Heart left ventricle (tissue), 16 donors: ENCODE measurements around the gene MS4A10. TPM values are rescaled to one million over a fixed set of nuclear protein-coding genes. Genes with fewer than 3 reads are reported as not detected.

Source experiments
- ATAC-seq, 4 donors: fragments of 200-7000 bp; cut with Tn5 transposase; one replicate each; pipeline ENCODE4 v1.9.1; 2020 to 2022; ENCODE audit warnings: moderate library complexity in 4 of 4, mild to moderate bottlenecking in 3 of 4, moderate number of reproducible peaks in 1 of 4
- DNase-seq, 5 donors: peaks; one replicate each; pipeline ENCODE4 v3.0.0-alpha.2; 2020
- H3K27ac ChIP-seq, 12 donors: fragments of 200-600 bp; sonication (generic) in 4 of 12; one replicate each; pipeline versions ENCODE4 v1.5.0 to v1.8.0; 2016 to 2022; ENCODE audit warnings: mild to moderate bottlenecking in 2 of 12
- H3K27me3 ChIP-seq, 9 donors: fragments of 200-600 bp; sonication (generic) in 2 of 9; one replicate each; pipeline versions ENCODE4 v1.5.1 to v1.8.0; 2016 to 2022; ENCODE audit warnings: mild to moderate bottlenecking in 3 of 9
- H3K36me3 ChIP-seq, 9 donors: fragments of 200-600 bp; sonication (generic) in 2 of 9; one replicate each; pipeline versions ENCODE4 v1.5.0 to v1.8.0; 2018 to 2022; ENCODE audit warnings: mild to moderate bottlenecking in 2 of 9
- H3K4me1 ChIP-seq, 12 donors: fragments of 200-600 bp; sonication (generic) in 4 of 12; one replicate each; pipeline versions ENCODE4 v1.5.0 to v1.8.0; 2016 to 2022; ENCODE audit warnings: mild to moderate bottlenecking in 3 of 12
- H3K4me3 ChIP-seq, 12 donors: fragments of 200-600 bp; sonication (generic) in 4 of 12; one replicate each; pipeline versions ENCODE4 v1.5.0 to v1.8.0; 2017 to 2022; ENCODE audit warnings: mild to moderate bottlenecking in 9 of 12, moderate library complexity in 4 of 12
- H3K9me3 ChIP-seq, 12 donors: fragments of 200-600 bp; sonication (generic) in 4 of 12; one replicate each; pipeline versions ENCODE4 v1.5.0 to v1.8.0; 2016 to 2022; ENCODE audit warnings: mild to moderate bottlenecking in 1 of 12
- POLR2A ChIP-seq, 2 donors: fragments of 450-650 bp; IDR thresholded peaks; one replicate each; pipeline ENCODE4 v1.6.1; 2017; ENCODE audit warnings: antibody characterized with exemption in 2 of 2, mild to moderate bottlenecking in 2 of 2, moderate library complexity in 2 of 2
- WGBS, 4 donors: extraction: QIAGEN DNeasy Blood & Tissue Kit in 2 of 4; methylation state at CpG; one replicate each; pipeline versions ENCODE4 v1.1.5 to v1.1.7; 2013 to 2018; 5-methylcytosine and 5-hydroxymethylcytosine counted together
- intact Hi-C, 10 donors: fragments of 100-400 bp; cut with DNase I; formaldehyde crosslinking; loops; one replicate each; pipeline versions ENCODE4 v1.11.1 to v1.14.2; 2022
- polyA plus RNA-seq, 2 donors: library from polyadenylated mRNA; stranded (reverse); fragments of 200-250 nt; gene quantifications; one replicate each; pipeline ENCODE4 v1.2.3, GENCODE V29; 2013
- total RNA-seq, 9 donors: library from RNA; depleted of rRNA in 2 of 9; stranded (reverse); fragments of >200 nt in 2 of 9; fragmentation: NEBNext Ultra II Directional in 3 of 9; extraction: Animal tissue kit (Norgen Biotek cat#: 25700) in 3 of 9; gene quantifications; one replicate each; pipeline versions ENCODE4 v1.1.0 to v1.2.4, GENCODE V29; 2016 to 2023
- TF ChIP-seq, protein P1 (sequence below), 12 donors: fragments of 200-600 bp; sonication (generic) in 4 of 12; IDR thresholded peaks; one replicate each; pipeline versions ENCODE4 v1.5.0 to v1.8.0; 2018 to 2022; ENCODE audit warnings: antibody characterized with exemption in 12 of 12, mild to moderate bottlenecking in 5 of 12
- donor health status: ischemic (EF 13 %, LVEDD 7.1; RV severe dilation, severe dysfunction).
- donor health status: healthy with polysubstance abuse.
- donor health status: DM: no; HTN: yes; CAD: no.
- donor health status: DM: no; HTN: no; CAD: no.
- donor health status: ischemic (EF 25% LVEDD 6.9; RV normal size, moderate dysfunction).
- donor health status: ischemic (EF 25% LVEDD 5.7; RV mildly dilated, moderate dysfunction).
- donor health status: healthy.
- donor health status: DM: yes; HTN: yes; CAD: no.
- donor health status: ischemic (EF 35%, LVEDD 5.7; RV mildly dilated, moderate dysfunction).
- donor health status: nonischemic (EF 11% LVEDD 7.7; RV severe dilation, severe dysfunction).
- donor health status: DM: yes; HTN: yes; CAD: no.
- donor health status: PGD.
- donor health status: ischemic (EF 29% LVEDD 5.4; RV normal size, mild dysfunction).
- donor health status: nonischemic (EF 23%, LVEDD 6.1; RV moderate dilation, normal function).

The MS4A10 gene
- total and polyA plus RNA-seq, 11 donors, result not detected

DNA sequence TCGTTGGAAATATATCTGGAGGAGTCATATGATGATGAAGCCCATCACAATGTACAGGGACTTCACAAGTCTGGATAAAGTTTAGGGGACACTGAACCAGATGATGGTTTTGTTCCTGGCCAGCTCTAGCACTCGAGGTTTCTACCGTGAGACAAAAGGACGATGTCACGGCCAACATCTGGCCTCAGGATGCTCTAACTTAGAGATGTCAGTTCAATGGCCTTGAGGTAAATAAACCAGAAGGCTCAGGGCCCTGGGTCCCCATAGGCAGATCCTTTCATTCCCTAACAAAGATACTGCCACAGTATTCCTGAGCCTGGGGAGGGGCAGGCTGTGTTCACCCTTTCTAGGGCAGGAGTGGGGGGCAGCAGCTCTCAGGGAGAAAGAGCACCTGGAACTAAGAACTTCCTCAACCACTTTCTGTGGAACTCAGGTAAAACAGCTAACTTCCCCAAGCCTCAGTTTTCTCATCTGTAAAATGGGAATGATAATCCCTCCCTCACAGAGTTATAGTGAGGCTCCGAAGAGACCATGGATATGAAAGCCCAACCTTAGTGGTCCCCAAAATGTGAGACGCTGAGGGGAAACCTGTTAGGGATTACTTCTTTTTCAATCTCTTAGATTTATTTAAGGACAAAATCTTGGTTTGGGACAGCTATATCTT lies 18.3 kb downstream of the MS4A10 start:
- no peak overlapping the region for H3K4me3 ChIP-seq
- H3K9me3 ChIP-seq, result no peaks in the 10 kb centered on the region
- no peak overlapping the region for H3K27ac ChIP-seq
- H3K27me3 ChIP-seq, result peaks cover 0 to 3% (median 0%) of the 10 kb centered on the region in 9 donors
- H3K4me1 ChIP-seq, result no peaks in the 10 kb centered on the region
- no peak for DNase-seq
- no peak for ATAC-seq
- WGBS, 4 donors, result 75 to 82% (median 80%) methylated on average over 7 of the region's 7 CpGs
- intact Hi-C loops, result no loop called here
- H3K36me3 ChIP-seq, result no peaks in the 10 kb centered on the region
- no peak for TF ChIP-seq POLR2A (IDR thresholded peaks at IDR 0.05)
- TF ChIP-seq, protein P1, sequence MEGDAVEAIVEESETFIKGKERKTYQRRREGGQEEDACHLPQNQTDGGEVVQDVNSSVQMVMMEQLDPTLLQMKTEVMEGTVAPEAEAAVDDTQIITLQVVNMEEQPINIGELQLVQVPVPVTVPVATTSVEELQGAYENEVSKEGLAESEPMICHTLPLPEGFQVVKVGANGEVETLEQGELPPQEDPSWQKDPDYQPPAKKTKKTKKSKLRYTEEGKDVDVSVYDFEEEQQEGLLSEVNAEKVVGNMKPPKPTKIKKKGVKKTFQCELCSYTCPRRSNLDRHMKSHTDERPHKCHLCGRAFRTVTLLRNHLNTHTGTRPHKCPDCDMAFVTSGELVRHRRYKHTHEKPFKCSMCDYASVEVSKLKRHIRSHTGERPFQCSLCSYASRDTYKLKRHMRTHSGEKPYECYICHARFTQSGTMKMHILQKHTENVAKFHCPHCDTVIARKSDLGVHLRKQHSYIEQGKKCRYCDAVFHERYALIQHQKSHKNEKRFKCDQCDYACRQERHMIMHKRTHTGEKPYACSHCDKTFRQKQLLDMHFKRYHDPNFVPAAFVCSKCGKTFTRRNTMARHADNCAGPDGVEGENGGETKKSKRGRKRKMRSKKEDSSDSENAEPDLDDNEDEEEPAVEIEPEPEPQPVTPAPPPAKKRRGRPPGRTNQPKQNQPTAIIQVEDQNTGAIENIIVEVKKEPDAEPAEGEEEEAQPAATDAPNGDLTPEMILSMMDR (IDR thresholded peaks at IDR 0.05), result no peak

DNA sequence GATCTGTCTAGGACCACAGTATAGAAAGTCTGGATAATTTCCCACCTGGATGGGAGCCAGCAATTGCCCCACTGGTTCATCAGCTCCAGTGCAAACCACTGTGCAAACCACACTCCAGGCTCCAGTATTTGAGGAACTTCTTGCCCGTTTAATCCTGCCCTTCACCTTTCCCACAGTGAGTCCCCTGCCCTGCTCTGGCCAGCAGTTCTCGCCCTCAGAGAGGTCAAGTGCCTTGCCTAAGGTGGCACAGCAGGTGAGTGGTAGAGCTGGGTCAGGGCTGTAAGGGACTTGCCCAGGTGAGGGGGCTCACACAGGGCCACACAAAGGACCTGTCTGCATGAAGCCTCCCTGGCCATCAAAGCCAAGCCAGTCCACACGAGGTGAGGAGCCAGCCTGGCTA lies 24.1 kb downstream of the MS4A10 start:
- intact Hi-C loops, result no loop called here
- ATAC-seq (peak in 1 of 4 donors; percentile 23), DNase-seq (no peak)
- no peak for TF ChIP-seq POLR2A (IDR thresholded peaks at IDR 0.05)
- TF ChIP-seq, protein P1 (IDR thresholded peaks at IDR 0.05), result no peak
- Histone ChIP-seq H3K4me1 (peaks cover 0 to 5% (median 0%) of the 10 kb centered on the region in 12 donors), H3K27me3 (no peaks in the 10 kb centered on the region), H3K9me3 (no peaks in the 10 kb centered on the region), H3K36me3 (no peaks in the 10 kb centered on the region), H3K4me3 (no peak overlapping the region), H3K27ac (no peak overlapping the region)
- WGBS, 4 donors, result 70 to 79% (median 77%) methylated on average over 3 of the region's 3 CpGs

DNA sequence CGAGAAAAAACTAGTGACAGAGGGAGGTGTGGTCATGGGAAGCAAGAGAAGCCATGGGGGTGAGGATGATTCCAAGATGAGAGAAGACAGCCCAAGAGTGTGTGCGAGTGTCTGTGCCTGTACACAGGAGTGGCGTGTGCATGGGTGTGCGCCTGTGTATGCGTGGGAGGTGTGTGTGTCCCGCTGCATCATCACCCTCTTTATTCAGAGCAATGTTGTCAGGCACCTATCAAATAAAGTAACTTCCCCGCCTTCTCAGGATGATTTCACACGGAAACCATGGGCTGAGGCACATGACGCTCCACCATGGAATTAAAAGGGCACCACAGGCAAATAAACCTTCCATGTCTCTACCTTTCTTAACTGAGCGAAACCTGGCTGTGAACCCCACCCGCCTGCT lies 24.6 kb downstream of the MS4A10 start:
- DNase-seq (no peak), ATAC-seq (peak in 1 of 4 donors; percentile 22)
- no peaks in the 10 kb centered on the region for H3K27me3 ChIP-seq
- H3K4me1 ChIP-seq, result peaks cover 0 to 5% (median 0%) of the 10 kb centered on the region in 12 donors
- intact Hi-C loops, result no loop called here
- no peak overlapping the region for H3K27ac ChIP-seq
- TF ChIP-seq, protein P1 (IDR thresholded peaks at IDR 0.05), result no peak
- TF ChIP-seq POLR2A (IDR thresholded peaks at IDR 0.05), result no peak
- no peaks in the 10 kb centered on the region for H3K9me3 ChIP-seq
- no peak overlapping the region for H3K4me3 ChIP-seq
- WGBS, 4 donors, result 83 to 94% (median 90%) methylated on average over 11 of the region's 11 CpGs
- no peaks in the 10 kb centered on the region for H3K36me3 ChIP-seq

DNA sequence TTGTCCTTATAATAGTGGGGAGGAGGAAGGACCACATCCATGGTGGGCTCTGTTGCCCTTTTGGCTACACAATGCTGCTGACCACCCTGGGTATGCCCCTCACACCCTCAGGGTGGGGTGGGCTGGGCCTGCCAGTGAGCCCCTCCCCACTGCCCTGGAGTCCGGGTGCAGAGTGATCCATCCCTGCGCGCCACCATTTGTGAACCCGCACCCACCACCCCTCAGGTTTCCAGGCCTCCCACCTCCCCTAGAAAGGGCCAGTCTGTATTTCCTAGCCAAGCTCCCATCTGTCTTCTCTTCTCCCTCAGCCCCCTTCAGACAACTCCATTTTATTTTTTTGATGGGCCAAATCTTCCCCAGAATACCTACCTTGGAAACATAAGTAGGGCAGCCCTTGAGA lies 25.0 kb downstream of the MS4A10 start:
- intact Hi-C loops, result no loop called here
- no peak for ATAC-seq
- Histone ChIP-seq H3K36me3 (no peaks in the 10 kb centered on the region), H3K27ac (no peak overlapping the region), H3K4me1 (peaks cover 0 to 5% (median 0%) of the 10 kb centered on the region in 12 donors), H3K27me3 (no peaks in the 10 kb centered on the region), H3K4me3 (no peak overlapping the region), H3K9me3 (no peaks in the 10 kb centered on the region)
- 92 to 93% (median 93%) methylated on average over 4 of the region's 4 CpGs for WGBS, 4 donors
- TF ChIP-seq, protein P1 (IDR thresholded peaks at IDR 0.05), result no peak
- no peak for TF ChIP-seq POLR2A (IDR thresholded peaks at IDR 0.05)
- DNase-seq, result no peak
